A549 treated with RU486 at 1 μM for 4 hours (cell line): ENCODE measurements around the gene FITM2. TPM values are rescaled to one million over a fixed set of nuclear protein-coding genes. Genes with fewer than 3 reads are reported as not detected.

Experiments used
- total RNA-seq: library from RNA; stranded (reverse); fragments of 200-300 nt; extraction: Qiagen RNA extraction; gene quantifications from 5 replicates; pipeline ENCODE4 v1.2.3, GENCODE V29; 2022; ENCODE audit warnings: low read depth

FITM2 gene, protein sequence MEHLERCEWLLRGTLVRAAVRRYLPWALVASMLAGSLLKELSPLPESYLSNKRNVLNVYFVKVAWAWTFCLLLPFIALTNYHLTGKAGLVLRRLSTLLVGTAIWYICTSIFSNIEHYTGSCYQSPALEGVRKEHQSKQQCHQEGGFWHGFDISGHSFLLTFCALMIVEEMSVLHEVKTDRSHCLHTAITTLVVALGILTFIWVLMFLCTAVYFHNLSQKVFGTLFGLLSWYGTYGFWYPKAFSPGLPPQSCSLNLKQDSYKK
- 6.2 to 8.5 TPM (median 8.2 TPM) in 5 replicates for total RNA-seq

DNA sequence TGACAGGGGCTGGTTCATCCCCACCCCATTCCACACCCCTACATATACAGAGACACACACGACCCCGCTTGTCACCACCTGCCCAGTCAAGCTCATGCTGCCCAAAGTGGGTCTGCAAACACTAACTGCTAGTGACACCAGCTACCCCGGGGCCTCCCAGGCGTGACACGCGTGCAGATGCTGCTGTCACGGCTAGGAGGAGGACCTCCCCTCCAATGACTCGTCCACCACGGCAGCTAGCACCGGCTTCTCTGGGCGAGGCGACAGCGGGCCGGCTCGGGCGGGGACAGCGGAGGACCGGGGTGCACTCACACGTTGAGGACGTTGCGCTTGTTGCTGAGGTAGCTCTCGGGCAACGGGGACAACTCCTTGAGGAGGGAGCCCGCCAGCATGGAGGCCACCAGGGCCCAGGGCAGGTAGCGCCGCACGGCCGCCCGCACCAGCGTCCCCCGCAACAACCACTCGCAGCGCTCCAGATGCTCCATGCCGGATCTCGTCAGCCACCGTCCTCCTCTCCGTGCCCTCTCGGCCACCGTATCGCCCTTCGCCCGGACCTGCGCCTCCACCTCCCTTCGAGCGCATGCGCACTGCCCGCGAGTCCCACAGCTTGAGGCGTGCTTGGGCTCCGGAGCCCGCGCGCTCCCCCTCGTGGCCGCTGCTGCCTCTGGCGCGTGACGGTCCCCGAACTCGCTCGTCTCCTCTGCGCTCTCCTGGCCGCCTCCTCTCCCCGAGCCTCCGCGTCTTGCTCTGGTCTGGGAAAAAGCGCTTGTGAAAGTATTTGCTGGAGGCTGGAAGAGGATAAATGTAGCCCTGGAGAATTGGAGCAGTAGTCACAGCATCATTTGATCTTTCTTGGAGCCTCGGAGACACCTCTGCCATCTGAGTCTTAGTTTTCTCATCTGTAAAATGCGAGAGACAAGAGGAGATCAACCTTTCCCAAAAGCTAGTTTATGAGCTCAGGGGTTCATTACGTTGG lies at the start of gene FITM2:
TSS of gene FITM2 (minus strand) at position 539 of the 976 bp plus-strand sequence. CDS start at position 485, 54 bp downstream.

DNA sequence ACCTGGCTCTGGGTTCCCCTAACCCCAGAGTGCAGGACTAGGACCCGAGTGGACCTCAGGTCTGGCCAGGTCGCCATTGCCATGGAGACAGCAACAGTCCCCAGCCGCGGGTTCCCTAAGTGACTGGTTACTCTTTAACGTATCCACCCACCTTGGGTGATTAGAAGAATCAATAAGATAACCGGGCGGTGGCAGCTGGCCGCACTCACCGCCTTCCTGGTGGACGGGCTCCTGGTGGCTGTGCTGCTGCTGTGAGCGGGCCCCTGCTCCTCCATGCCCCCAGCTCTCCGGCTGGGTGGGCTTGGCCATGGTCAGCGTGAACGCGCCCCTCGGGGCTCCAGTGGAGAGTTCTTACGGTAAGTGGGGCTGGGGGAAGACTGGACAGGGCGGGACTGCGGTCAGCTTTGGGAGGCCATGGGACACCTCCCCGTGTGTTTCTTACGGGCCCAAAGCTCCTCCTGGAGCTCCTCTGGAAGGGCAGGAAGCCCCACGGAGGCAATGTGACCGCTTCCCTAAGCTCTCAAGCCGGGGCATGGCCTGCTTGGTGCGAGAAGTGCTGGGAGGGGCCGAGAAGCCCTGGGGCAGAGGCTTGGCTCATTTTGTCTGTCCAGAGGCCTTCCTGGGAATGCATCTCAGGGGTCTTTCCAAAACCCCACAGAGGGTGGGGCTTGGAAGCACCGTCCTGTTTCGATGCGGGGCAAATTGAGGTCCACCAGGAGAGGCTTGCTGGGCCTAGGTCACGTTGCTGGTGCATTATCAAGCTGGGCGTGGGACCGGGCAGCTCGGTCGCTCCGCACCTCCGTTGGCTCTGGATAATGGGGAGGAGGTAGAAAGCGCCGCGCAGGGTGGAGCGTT lies 44.7 kb upstream of the FITM2 start, which contains the start of gene HNF4A:
TSS of gene HNF4A (plus strand) at position 202 of the 855 bp plus-strand sequence. CDS start at position 308, 106 bp downstream.

DNA sequence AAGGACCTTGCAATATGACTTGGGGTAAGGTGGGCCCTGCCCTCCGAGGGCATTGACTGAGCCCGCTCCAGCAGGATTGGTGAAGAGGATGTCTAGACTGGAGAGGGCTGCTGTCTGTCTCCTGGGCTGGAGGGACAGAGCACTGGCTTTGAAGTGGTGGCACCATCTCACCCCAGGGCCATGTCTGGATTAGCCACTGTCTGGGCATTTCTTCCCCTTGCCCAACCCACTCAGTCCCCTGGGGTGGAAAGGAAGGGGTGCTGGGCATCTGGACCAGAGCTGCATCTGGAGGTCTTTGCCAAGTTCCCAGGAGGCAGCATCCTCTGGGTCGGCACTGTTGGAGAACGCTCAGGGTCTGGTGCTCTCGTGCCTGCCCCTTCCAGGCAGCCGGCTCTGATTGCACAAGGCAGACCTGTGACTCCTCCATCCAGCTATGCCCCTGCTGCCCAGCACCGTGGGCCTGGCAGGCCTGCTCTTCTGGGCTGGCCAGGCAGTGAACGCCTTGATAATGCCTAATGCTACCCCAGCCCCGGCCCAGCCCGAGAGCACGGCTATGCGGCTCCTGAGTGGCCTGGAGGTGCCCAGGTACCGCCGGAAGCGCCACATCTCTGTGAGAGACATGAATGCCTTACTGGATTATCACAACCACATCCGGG lies 25.9 kb upstream of the FITM2 start, which contains the start of gene R3HDML:
TSS of gene R3HDML (plus strand) at position 319 of the 656 bp plus-strand sequence. CDS start at position 434, 115 bp downstream.

Other genes with a start within 250 kb of the FITM2 start
- 0.81 to 1.2 TPM (median 0.88 TPM) in 5 replicates for gene JPH2, start 124.0 kb downstream of the FITM2 start, total RNA-seq
- 48.4 to 53.3 TPM (median 49.6 TPM) in 5 replicates for gene OSER1, start 100.4 kb downstream of the FITM2 start, total RNA-seq
- 0.13 TPM in 1 of 5 replicates, not detected in the others for gene GDAP1L1, start 63.9 kb downstream of the FITM2 start, total RNA-seq
- 0.14 to 0.40 TPM (median 0.32 TPM) in 5 replicates for gene R3HDML, start 25.8 kb upstream of the FITM2 start, total RNA-seq
- gene HNF4A, start 44.5 kb upstream of the FITM2 start, total RNA-seq, result 10.9 to 16.1 TPM (median 13.4 TPM) in 5 replicates
- gene TTPAL, start 164.7 kb upstream of the FITM2 start, total RNA-seq, result 10.4 to 14.5 TPM (median 13.6 TPM) in 5 replicates
- 61.4 to 82.1 TPM (median 81.4 TPM) in 5 replicates for gene SERINC3, start 210.9 kb upstream of the FITM2 start, total RNA-seq